Tibial artery (tissue), 4 donors: ENCODE results near the gene ALPK3.

Experiments used
- DNase-seq, 2 donors: peaks; one replicate each; pipeline ENCODE4 v3.0.0-alpha.2; 2019
- H3K27ac ChIP-seq, 2 donors: fragments of 200-600 bp; sonication (generic) in 1 of 2; 1 replicate in 1 of 2; 2 replicates in 1 of 2; pipeline ENCODE4 v1.5.1; 2018 to 2019; ENCODE audit warnings: mild to moderate bottlenecking in 1 of 2
- H3K27me3 ChIP-seq, 2 donors: fragments of 200-600 bp; sonication (generic) in 1 of 2; one replicate each; pipeline versions ENCODE4 v1.5.1 to v1.6.0; 2016 to 2019
- H3K36me3 ChIP-seq, 3 donors: fragments of 200-600 bp; sonication (generic) in 2 of 3; one replicate each; pipeline ENCODE4 v1.5.1; 2016 to 2019; ENCODE audit warnings: mild to moderate bottlenecking in 2 of 3
- H3K4me1 ChIP-seq, 4 donors: fragments of 200-600 bp; sonication (generic) in 2 of 4; 1 replicate in 3 of 4; 2 replicates in 1 of 4; pipeline ENCODE4 v1.5.1; 2016 to 2019
- H3K4me3 ChIP-seq, 2 donors: fragments of 200-600 bp; sonication (generic) in 1 of 2; 1 replicate in 1 of 2; 2 replicates in 1 of 2; pipeline ENCODE4 v1.5.1; 2018 to 2019; ENCODE audit warnings: mild to moderate bottlenecking in 2 of 2
- H3K9me3 ChIP-seq, 3 donors: fragments of 200-600 bp; sonication (generic) in 1 of 3; one replicate each; pipeline ENCODE4 v1.5.1; 2016 to 2019
- CTCF ChIP-seq, 2 experiments: fragments of 200-600 bp in 1 of 2; fragments of 450-650 bp in 1 of 2; IDR thresholded peaks; one replicate each; pipeline ENCODE4 v1.5.1; 2017 to 2019; ENCODE audit warnings: antibody characterized with exemption in 2 of 2, mild to moderate bottlenecking in 1 of 2, moderate library complexity in 1 of 2
- intact Hi-C: fragments of 100-400 bp; cut with DNase I; formaldehyde crosslinking; loops from one replicate; pipeline ENCODE4 v1.15.0; 2023; ENCODE audit warnings: low total_unique reads

ALPK3 gene

GRCh38 chr15:84914909-84915605, 97.9 kb downstream of the ALPK3 start:
- Histone ChIP-seq H3K9me3 (no peaks in the 10 kb centered on the region), H3K27ac (peak overlapping the region; percentile 84 to 87), H3K27me3 (no peaks in the 10 kb centered on the region), H3K36me3 (no peaks in the 10 kb centered on the region), H3K4me1 (peaks cover 21 to 59% (median 49%) of the 10 kb centered on the region in 4 donors), H3K4me3 (no peak overlapping the region)
- peak; percentile 80 to 95 for DNase-seq
- TF ChIP-seq CTCF (IDR thresholded peaks at IDR 0.05), result peak in 1 of 2 experiments; percentile 47
- intact Hi-C loops, result loop anchor here (5.0 kb wide), 1 partner anchor 73 kb away; no protein-coding TSS in a partner anchor

GRCh38 chr15:84915606-84915958, 98.4 kb downstream of the ALPK3 start:
- intact Hi-C loops, result no loop called here
- H3K27ac ChIP-seq, result peak overlapping the region; percentile 84 to 87

GRCh38 chr15:84917452-84917851, 100.3 kb downstream of the ALPK3 start:
- Histone ChIP-seq H3K4me3 (no peak overlapping the region), H3K36me3 (no peaks in the 10 kb centered on the region), H3K27ac (peak overlapping the region in 1 of 2 donors; percentile 23), H3K4me1 (peaks cover 10 to 39% (median 31%) of the 10 kb centered on the region in 4 donors), H3K9me3 (no peaks in the 10 kb centered on the region), H3K27me3 (no peaks in the 10 kb centered on the region)
- TF ChIP-seq CTCF (IDR thresholded peaks at IDR 0.05), result no peak
- DNase-seq, result no peak
- intact Hi-C loops, result no loop called here

More at GRCh38 chr15:84915606-84915958, 98.4 kb downstream of the ALPK3 start:
- Histone ChIP-seq H3K27me3 (no peaks in the 10 kb centered on the region), H3K4me1 (peaks cover 21 to 54% (median 45%) of the 10 kb centered on the region in 4 donors), H3K4me3 (no peak overlapping the region), H3K36me3 (no peaks in the 10 kb centered on the region), H3K9me3 (no peaks in the 10 kb centered on the region)
- TF ChIP-seq CTCF (IDR thresholded peaks at IDR 0.05), result no peak
- DNase-seq, result no peak

GRCh38 chr15:84919106-84919667, 102.0 kb downstream of the ALPK3 start:
- DNase-seq, result no peak
- H3K27ac ChIP-seq, result peak overlapping the region; percentile 4 to 39
- H3K9me3 ChIP-seq, result no peaks in the 10 kb centered on the region
- no peak for TF ChIP-seq CTCF (IDR thresholded peaks at IDR 0.05)
- H3K4me3 ChIP-seq, result no peak overlapping the region
- peaks cover 4 to 30% (median 21%) of the 10 kb centered on the region in 4 donors for H3K4me1 ChIP-seq
- H3K27me3 ChIP-seq, result no peaks in the 10 kb centered on the region
- no peaks in the 10 kb centered on the region for H3K36me3 ChIP-seq
- intact Hi-C loops, result no loop called here

- Histone ChIP-seq H3K4me3 (no peak overlapping the region), H3K9me3 (no peaks in the 10 kb centered on the region), H3K27ac (peak overlapping the region; percentile 26 to 43), H3K4me1 (peaks cover 0 to 26% (median 12%) of the 10 kb centered on the region in 4 donors), H3K36me3 (no peaks in the 10 kb centered on the region), H3K27me3 (no peaks in the 10 kb centered on the region)
- intact Hi-C loops, result no loop called here
- no peak for TF ChIP-seq CTCF (IDR thresholded peaks at IDR 0.05)
- DNase-seq, result no peak
Measured at GRCh38 chr15:84921121-84921520, 104.0 kb downstream of the ALPK3 start.
